IPS DF 6.9 (cell line): ENCODE results near the gene ZSCAN32.
A peak's percentile ranks its signal among the peaks of the same experiment; 100 is the strongest.

Experiments
- DNase-seq: peaks from one replicate; pipeline ENCODE4 v3.0.0-alpha.2; 2013; ENCODE audit warnings: low read depth, low spot score
- H3K27ac ChIP-seq: one replicate; pipeline ENCODE4 v1.5.1; 2013; ENCODE audit warnings: low read length, control low read depth
- H3K27me3 ChIP-seq: 2 replicates; pipeline ENCODE4 v1.6.1; 2013; ENCODE audit warnings: mild to moderate bottlenecking, low read length; ENCODE audit not compliant: control insufficient read depth, insufficient read depth
- H3K36me3 ChIP-seq: 2 replicates; pipeline ENCODE4 v1.6.1; 2013; ENCODE audit warnings: low read length; ENCODE audit not compliant: control insufficient read depth, insufficient read depth
- H3K4me1 ChIP-seq: 2 replicates; pipeline ENCODE4 v1.6.1; 2013; ENCODE audit warnings: low read length; ENCODE audit not compliant: control insufficient read depth, insufficient read depth
- H3K4me3 ChIP-seq: 2 replicates; pipeline ENCODE4 v1.5.1; 2013; ENCODE audit warnings: mild to moderate bottlenecking, low read length
- H3K9me3 ChIP-seq: 2 replicates; pipeline ENCODE4 v1.6.1; 2013; ENCODE audit warnings: low read length, inconsistent platforms; ENCODE audit not compliant: control insufficient read depth, insufficient read depth
- WGBS: extraction: QIAGEN DNeasy Blood & Tissue Kit; methylation state at CpG from one replicate; pipeline ENCODE4 v1.1.7; 2013; ENCODE audit warnings: mixed read lengths, missing lambda C conversion rate; ENCODE audit not compliant: insufficient read length, insufficient coverage; 5-methylcytosine and 5-hydroxymethylcytosine counted together

ZSCAN32 gene

GRCh38 chr16:3400779-3401688 is at the start of gene ZSCAN32, which contains the start of gene ZNF174:
Gene ZSCAN32, minus strand, starts transcription at chr16:3401004. Its CDS starts 3,447 bp downstream, at chr16:3397557.
Gene ZNF174, plus strand, starts transcription at chr16:3401215. Its CDS starts 790 bp downstream, at chr16:3402005.
- H3K36me3 ChIP-seq, result peaks cover 11% of the 10 kb centered on the region
- WGBS, result no CpG with 5 or more reads among the region's 95 CpGs
- no peaks in the 10 kb centered on the region for H3K9me3 ChIP-seq
- no peaks in the 10 kb centered on the region for H3K27me3 ChIP-seq
- H3K27ac ChIP-seq, result no peak within 1 kb of the TSS
- no peaks in the 10 kb centered on the region for H3K4me1 ChIP-seq
- H3K4me3 ChIP-seq, result peak within 1 kb of the TSS; percentile 83
- peak; percentile 95 for DNase-seq

GRCh38 chr16:3444032-3444388 is 43.2 kb upstream of the ZSCAN32 start:
- Histone ChIP-seq H3K27me3 (no peaks in the 10 kb centered on the region), H3K4me3 (peak overlapping the region; percentile 35; the same call in 1 of the 2 replicates), H3K27ac (no peak overlapping the region), H3K36me3 (no peaks in the 10 kb centered on the region), H3K9me3 (no peaks in the 10 kb centered on the region), H3K4me1 (no peaks in the 10 kb centered on the region)
- no CpG with 5 or more reads among the region's 10 CpGs for WGBS
- no peak for DNase-seq

- H3K36me3 ChIP-seq, result no peaks in the 10 kb centered on the region
- no peak within 1 kb of the TSS for H3K27ac ChIP-seq
- no CpG with 5 or more reads among the region's 61 CpGs for WGBS
- peak within 1 kb of the TSS; percentile 67; the same call in 1 of the 2 replicates for H3K4me3 ChIP-seq
- H3K4me1 ChIP-seq, result no peaks in the 10 kb centered on the region
- H3K9me3 ChIP-seq, result no peaks in the 10 kb centered on the region
- no peaks in the 10 kb centered on the region for H3K27me3 ChIP-seq
- peak; percentile 57 for DNase-seq
Measured at GRCh38 chr16:3443108-3444031, 42.6 kb upstream of the ZSCAN32 start, which contains the start of the genes NAA60 and ZNF597. Gene NAA60, plus strand, starts transcription at chr16:3443680. Its CDS starts 32,548 bp downstream, at chr16:3476228. Gene ZNF597, minus strand, starts transcription at chr16:3443504. Its CDS starts 351 bp downstream, at chr16:3443153.

- H3K4me3 ChIP-seq, result no peak overlapping the region
- 100% methylated on average over 3 of the region's 4 CpGs for WGBS
- no peak for DNase-seq
- H3K4me1 ChIP-seq, result no peaks in the 10 kb centered on the region
- H3K27ac ChIP-seq, result no peak overlapping the region
- no peaks in the 10 kb centered on the region for H3K27me3 ChIP-seq
- H3K9me3 ChIP-seq, result no peaks in the 10 kb centered on the region
- H3K36me3 ChIP-seq, result no peaks in the 10 kb centered on the region
Measured at GRCh38 chr16:3439637-3440036, 38.8 kb upstream of the ZSCAN32 start.

GRCh38 chr16:3434373-3434772 is 33.6 kb upstream of the ZSCAN32 start:
- Histone ChIP-seq H3K27me3 (no peaks in the 10 kb centered on the region), H3K36me3 (no peaks in the 10 kb centered on the region), H3K4me3 (no peak overlapping the region), H3K4me1 (no peaks in the 10 kb centered on the region), H3K9me3 (no peaks in the 10 kb centered on the region), H3K27ac (no peak overlapping the region)
- no peak for DNase-seq

GRCh38 chr16:3431779-3432219 is 31.0 kb upstream of the ZSCAN32 start:
- no peak for DNase-seq
- H3K27me3 ChIP-seq, result no peaks in the 10 kb centered on the region
- no peaks in the 10 kb centered on the region for H3K4me1 ChIP-seq
- H3K27ac ChIP-seq, result no peak overlapping the region
- no peaks in the 10 kb centered on the region for H3K36me3 ChIP-seq
- H3K4me3 ChIP-seq, result no peak overlapping the region
- WGBS, result no CpG with 5 or more reads among the region's 26 CpGs
- H3K9me3 ChIP-seq, result no peaks in the 10 kb centered on the region

GRCh38 chr16:3413730-3414379 is 13.1 kb upstream of the ZSCAN32 start:
- Histone ChIP-seq H3K4me3 (no peak overlapping the region), H3K27me3 (no peaks in the 10 kb centered on the region), H3K9me3 (peaks cover 3% of the 10 kb centered on the region), H3K4me1 (no peaks in the 10 kb centered on the region), H3K27ac (no peak overlapping the region), H3K36me3 (peaks cover 2% of the 10 kb centered on the region)
- WGBS, result no CpG with 5 or more reads among the region's 29 CpGs
- no peak for DNase-seq

GRCh38 chr16:3408561-3409197 is 7.9 kb upstream of the ZSCAN32 start:
- Histone ChIP-seq H3K4me3 (no peak overlapping the region), H3K27me3 (no peaks in the 10 kb centered on the region), H3K27ac (no peak overlapping the region), H3K9me3 (peaks cover 16% of the 10 kb centered on the region), H3K4me1 (no peaks in the 10 kb centered on the region), H3K36me3 (peaks cover 12% of the 10 kb centered on the region)
- DNase-seq, result no peak
- no CpG with 5 or more reads among the region's 12 CpGs for WGBS

GRCh38 chr16:3401719-3402397 is 1.1 kb upstream of the ZSCAN32 start:
- no peak overlapping the region for H3K27ac ChIP-seq
- H3K9me3 ChIP-seq, result no peaks in the 10 kb centered on the region
- peaks cover 6% of the 10 kb centered on the region for H3K36me3 ChIP-seq
- no peaks in the 10 kb centered on the region for H3K27me3 ChIP-seq
- H3K4me1 ChIP-seq, result no peaks in the 10 kb centered on the region
- H3K4me3 ChIP-seq, result peak overlapping the region; percentile 83; the same call in 1 of the 2 replicates
- no peak for DNase-seq
- WGBS, result no CpG with 5 or more reads among the region's 17 CpGs
